ENCODE results near the gene ACY1.
A peak's percentile ranks its signal among the peaks of the same experiment; 100 is the strongest.

The ACY1 gene

GRCh38 chr3:51970606-51971300 lies 12.6 kb upstream of the ACY1 start:
- no peak for TF ChIP-seq SPI1 (IDR thresholded peaks at IDR 0.05; ENCODE audit: borderline replicate concordance, low read depth)
- TF ChIP-seq CTCF (IDR thresholded peaks at IDR 0.05; ENCODE audit: insufficient read depth, low read length), result no peak
- no peak for TF ChIP-seq GABPA (IDR thresholded peaks at IDR 0.05; ENCODE audit: low read depth)
- TF ChIP-seq POLR2AphosphoS5 (IDR thresholded peaks at IDR 0.05; ENCODE audit: low read depth), result no peak
- TF ChIP-seq REST (IDR thresholded peaks at IDR 0.05; ENCODE audit: insufficient replicate concordance, low read depth), result no peak
- Histone ChIP-seq H3K27me3 (ENCODE audit: insufficient read depth, poor library complexity, severe bottlenecking) (peaks cover 16% of the 10 kb centered on the region), H3K4me3 (replicated peaks; ENCODE audit: insufficient read depth, low read length) (no peak overlapping the region), H3K27ac (replicated peaks) (no peak overlapping the region)
- DNase-seq (ENCODE audit: low read depth in 1 of 2, low spot score in 1 of 2), result no peak

GRCh38 chr3:51971350-51971749 lies 12.0 kb upstream of the ACY1 start:
- TF ChIP-seq CTCF (IDR thresholded peaks at IDR 0.05; ENCODE audit: insufficient read depth, low read length), result no peak
- TF ChIP-seq REST (IDR thresholded peaks at IDR 0.05; ENCODE audit: insufficient replicate concordance, low read depth), result no peak
- TF ChIP-seq POLR2AphosphoS5 (IDR thresholded peaks at IDR 0.05; ENCODE audit: low read depth), result no peak
- TF ChIP-seq SPI1 (IDR thresholded peaks at IDR 0.05; ENCODE audit: borderline replicate concordance, low read depth), result no peak
- no peak for TF ChIP-seq GABPA (IDR thresholded peaks at IDR 0.05; ENCODE audit: low read depth)
- Histone ChIP-seq H3K4me3 (replicated peaks; ENCODE audit: insufficient read depth, low read length) (no peak overlapping the region), H3K27me3 (ENCODE audit: insufficient read depth, poor library complexity, severe bottlenecking) (peaks cover 11% of the 10 kb centered on the region), H3K27ac (replicated peaks) (no peak overlapping the region)
- no peak for DNase-seq (ENCODE audit: low read depth in 1 of 2, low spot score in 1 of 2)

- Histone ChIP-seq H3K4me3 (replicated peaks; ENCODE audit: insufficient read depth, low read length) (peak overlapping the region; percentile 81), H3K27ac (replicated peaks) (peak overlapping the region; percentile 82), H3K27me3 (ENCODE audit: insufficient read depth, poor library complexity, severe bottlenecking) (no peaks in the 10 kb centered on the region)
- no peak for TF ChIP-seq GABPA (IDR thresholded peaks at IDR 0.05; ENCODE audit: low read depth)
- no peak; the same call in 1 of the 2 replicates for TF ChIP-seq POLR2AphosphoS5 (IDR thresholded peaks at IDR 0.05; ENCODE audit: low read depth)
- no peak for TF ChIP-seq CTCF (IDR thresholded peaks at IDR 0.05; ENCODE audit: insufficient read depth, low read length)
- no peak for TF ChIP-seq REST (IDR thresholded peaks at IDR 0.05; ENCODE audit: insufficient replicate concordance, low read depth)
- no peak for TF ChIP-seq SPI1 (IDR thresholded peaks at IDR 0.05; ENCODE audit: borderline replicate concordance, low read depth)
- DNase-seq (ENCODE audit: low read depth in 1 of 2, low spot score in 1 of 2), result no peak
Observed at GRCh38 chr3:51974277-51974962, 8.9 kb upstream of the ACY1 start.
